ENCODE measurements around the gene TCEA2.

The TCEA2 gene

GRCh38 chr20:64035933-64036345 lies 27.1 kb upstream of the TCEA2 start, which contains the start of gene C20orf204:
TSS of gene C20orf204 (plus strand) at chr20:64036182. CDS start at chr20:64036324, 142 bp downstream.
- no peak for ATAC-seq

GRCh38 chr20:64036346-64037198 lies 26.4 kb upstream of the TCEA2 start:
- ATAC-seq = no peak

- no peak for ATAC-seq
Measured at GRCh38 chr20:64037199-64037497, 25.9 kb upstream of the TCEA2 start.

DNA sequence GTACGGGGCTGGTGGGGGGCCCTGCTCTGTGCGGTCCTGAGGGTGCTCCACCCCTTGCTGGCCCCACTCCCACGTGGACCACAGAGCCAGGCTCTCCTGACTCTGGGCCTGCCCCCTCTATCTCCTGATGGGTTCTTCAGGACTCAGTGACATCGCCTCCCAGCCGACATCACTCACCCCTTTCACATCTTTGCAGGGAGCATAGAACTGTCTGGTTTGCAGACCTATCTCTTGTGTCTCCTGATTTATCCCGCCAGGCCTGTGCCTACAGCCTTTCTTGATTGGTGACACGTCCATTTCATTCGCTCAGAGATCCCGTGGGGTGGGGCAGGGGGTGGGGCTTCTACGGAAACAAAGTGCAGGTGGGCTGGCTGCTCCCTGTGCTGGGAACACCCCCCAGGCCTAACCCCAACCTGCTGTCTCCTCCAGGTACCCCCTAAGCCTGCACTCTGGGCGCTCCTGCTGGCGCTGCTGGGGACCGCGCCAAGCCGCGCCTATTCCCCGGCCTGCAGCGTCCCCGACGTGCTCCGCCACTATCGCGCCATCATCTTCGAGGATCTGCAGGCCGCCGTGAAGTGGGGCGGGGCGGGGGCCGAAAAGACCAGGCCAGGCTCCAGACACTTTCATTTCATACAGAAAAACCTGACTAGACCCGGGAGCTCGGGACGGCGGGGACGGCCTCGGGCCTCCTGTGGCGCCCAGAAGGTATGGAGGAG lies 25.3 kb upstream of the TCEA2 start:
- ATAC-seq = no peak

DNA sequence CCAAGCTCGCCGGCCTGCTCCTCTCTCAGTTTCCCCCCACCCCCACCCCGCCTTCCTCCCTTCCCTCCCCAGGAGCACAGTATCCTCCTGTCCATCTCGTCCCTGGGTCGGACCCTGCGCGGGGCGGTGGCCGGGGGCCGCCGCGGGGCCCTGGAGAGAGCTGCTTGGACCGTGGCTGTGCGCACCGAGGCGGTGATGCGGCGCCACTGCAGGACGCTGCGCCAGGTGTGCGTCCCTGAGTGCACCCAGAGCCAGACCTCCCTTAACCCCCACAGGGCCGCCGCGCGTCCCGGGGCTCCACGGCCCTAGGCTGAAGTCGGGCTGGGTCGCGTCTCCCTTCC lies 24.8 kb upstream of the TCEA2 start:
- ATAC-seq = peak; percentile 10 to 11

DNA sequence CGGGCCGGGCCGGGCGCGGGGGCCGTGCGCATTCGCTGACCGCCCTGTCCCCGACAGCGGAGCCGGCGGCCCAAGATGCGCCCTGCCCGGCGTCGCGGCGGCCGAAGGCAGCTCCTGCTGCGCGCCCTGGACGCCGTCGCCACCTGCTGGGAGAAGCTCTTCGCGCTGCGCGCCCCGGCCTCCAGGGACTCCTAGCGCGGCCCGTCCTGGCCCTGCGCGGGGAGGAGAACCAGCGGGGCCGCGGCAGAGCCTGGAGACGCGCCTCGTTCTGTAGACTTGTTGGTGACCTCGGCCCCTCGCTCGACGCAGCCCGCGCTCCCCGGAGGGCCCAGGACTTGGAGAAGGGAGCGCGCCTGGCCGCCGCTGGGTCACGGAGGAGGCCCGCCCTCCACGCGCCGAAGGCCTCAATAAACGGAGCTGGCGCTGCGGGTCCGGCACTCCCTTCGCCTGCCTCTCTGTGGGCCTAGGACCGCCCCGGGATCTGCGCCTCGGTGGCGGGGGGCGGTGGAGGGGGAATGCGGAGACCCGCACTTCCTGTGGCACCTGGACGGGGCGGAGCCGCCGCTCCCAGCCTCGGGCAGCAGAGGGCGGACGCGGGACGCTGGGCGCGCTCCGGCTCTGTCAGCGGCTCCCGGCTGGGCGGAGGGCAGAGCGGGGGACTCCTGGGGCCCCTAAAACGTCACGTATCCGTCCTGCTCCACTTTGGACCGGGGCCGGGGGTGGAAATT lies 24.3 kb upstream of the TCEA2 start:
- peak; percentile 59 to 73 for ATAC-seq

DNA sequence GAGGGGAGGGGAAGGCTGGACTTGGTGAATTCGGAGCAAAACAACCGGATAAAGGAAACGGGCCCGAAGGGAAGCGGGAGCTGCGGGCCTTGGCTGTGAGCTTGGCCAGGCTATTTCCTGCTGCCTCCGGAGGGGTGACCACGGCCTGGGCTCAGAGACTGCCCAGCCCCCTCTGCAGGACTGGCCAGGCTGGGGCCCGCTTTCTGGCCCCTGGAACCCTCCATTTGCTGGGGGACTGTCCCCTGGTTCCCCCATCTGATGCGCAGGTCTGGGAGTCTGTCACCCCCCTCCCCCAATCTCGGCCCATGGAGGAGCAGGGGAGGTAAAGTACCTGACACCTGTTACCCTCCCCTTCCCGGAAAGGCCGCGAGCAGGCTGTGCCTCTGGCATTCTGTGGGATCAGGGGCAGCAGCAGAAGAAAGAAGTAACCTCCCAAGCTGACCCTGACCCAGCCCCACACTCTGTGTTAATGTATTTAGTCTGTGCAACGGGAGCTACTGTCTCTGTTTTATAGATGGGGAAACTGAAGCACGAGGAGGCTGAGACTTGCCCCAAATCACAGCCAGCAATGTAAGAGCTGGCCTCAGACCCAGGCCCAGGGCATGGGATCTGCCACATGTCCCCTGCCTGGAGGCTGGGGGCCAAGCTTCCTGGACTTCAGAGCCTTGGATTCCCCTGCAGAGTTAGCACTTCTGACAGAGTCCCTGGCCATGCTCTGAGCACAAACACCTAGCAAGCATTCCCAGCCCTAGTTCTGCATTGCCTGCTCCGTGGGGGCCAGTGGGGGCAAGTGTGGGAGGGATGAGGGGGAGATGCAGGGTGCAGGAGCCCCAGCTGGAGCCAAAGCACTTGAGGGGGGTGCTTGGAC lies 23.5 kb upstream of the TCEA2 start:
- no peak for ATAC-seq

- no peak for ATAC-seq
Measured at GRCh38 chr20:64040231-64041039, 22.6 kb upstream of the TCEA2 start.

DNA sequence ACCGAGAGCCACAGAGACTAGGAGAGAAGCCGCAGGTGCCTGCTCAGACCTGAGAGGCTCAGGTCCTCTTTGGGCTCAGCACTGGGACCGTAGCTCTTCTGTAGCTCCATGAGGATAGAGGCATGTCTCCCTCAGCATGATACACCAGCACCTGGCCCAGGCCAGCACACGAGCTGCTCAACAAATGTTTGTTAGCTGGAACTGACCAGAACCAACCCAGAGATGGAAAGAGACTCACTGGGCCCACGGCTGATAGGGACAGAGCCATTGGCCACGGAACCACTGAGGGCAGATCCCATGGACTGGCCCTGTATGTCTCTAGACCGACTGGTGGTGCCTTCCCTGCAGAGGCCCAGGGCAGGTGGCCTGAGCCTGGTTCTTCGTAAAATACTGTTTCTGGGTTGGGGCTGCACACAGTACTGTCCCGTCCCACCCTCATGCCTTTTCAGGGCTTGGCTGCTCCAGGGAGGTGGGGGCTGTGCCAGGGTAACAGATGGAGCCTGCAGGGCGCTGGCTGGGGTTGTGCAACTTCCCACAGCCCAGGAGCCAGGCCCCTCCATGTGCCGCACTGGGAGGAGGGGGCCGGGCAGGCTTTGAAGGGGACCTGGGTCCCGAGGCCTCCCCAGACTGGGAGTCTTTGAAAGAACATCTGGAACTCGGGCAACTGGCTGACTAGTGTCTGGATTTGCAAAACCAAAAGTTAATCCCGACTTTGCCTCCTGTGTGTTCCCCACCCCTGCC lies 21.8 kb upstream of the TCEA2 start:
- ATAC-seq = no peak

- no peak for ATAC-seq
Measured at GRCh38 chr20:64041781-64042053, 21.3 kb upstream of the TCEA2 start.

DNA sequence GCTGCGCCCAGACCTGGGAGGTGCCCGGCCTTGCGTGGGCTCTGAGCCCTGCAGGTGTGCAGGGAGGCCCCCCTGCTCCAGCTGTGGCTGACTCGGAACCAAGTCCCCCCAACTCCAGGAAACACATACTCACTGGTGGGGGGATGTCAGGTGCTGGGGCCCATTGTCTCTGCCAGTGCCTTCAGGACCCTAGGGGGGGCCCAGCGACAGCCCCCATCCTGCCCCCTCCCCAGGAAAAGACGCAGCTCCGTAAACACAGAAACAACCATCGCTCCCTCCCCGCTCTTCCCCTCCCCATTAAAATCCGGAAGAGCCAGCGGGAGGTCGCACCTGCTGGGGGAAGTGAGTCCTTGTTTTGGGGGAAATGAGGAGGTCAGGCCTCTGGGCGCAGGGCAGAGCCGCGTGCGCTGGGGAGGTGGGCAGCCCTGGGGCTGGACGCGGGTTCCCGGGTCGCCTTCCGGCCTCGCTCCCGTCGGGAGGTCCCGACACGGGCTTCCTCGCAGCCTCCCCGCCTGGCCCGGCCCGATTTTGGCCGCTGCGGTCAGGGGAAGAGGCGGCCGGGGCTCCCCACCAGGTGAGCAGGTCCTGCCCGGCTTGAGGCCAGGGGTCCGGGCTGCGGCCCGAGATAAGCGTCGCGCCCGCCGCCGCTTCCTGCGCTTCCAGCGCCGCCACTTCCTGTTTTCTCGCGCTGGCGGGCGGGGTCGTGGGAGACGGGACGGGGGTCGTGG lies 20.8 kb upstream of the TCEA2 start:
- ATAC-seq = no peak

DNA sequence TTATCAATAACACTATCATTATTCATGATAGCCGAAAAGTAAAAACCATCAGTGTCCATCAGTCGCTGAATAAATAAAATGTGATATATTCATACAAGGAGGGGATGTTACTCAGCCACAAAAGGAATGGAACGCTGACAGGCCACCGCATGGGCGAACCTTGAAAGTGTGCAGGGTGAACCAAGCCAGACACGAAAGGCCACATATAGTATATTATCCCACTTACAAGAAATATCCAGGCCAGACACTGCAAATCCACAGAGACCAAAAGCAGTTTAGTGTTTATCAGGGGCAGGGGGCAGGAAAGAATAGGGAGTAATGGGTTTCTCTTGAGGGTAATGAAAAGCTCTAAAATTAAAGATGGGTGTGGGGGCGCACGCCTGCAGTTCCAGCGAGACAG lies 19.2 kb upstream of the TCEA2 start:
- ATAC-seq = no peak

- no peak for ATAC-seq
Measured at GRCh38 chr20:64044484-64045247, 18.3 kb upstream of the TCEA2 start.

GRCh38 chr20:64045346-64046011 lies 17.5 kb upstream of the TCEA2 start:
- no peak for ATAC-seq

- ATAC-seq = no peak
Measured at GRCh38 chr20:64047046-64047389, 16.0 kb upstream of the TCEA2 start.

DNA sequence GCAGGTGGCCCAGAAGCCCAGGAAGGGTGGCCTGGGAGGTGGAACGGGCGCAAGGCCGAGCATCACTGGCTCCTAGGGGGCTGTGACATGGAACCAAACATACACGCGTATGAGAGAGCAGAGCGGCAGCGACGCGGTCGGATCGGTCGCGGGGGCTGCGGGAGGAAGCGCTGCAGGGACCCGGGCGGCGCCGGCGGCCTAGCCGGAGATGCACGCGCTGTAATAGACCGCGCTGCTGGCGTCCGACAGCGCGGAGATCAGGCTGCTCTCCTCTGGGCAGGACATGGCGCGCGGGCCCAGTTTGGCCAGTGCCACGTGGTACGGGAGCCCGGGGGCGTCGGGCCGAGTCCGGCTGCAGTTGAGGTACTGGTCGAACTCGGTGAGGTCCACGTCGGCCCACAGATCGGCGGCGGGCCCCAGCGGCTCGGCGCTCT lies 15.0 kb upstream of the TCEA2 start:
- no peak for ATAC-seq

DNA sequence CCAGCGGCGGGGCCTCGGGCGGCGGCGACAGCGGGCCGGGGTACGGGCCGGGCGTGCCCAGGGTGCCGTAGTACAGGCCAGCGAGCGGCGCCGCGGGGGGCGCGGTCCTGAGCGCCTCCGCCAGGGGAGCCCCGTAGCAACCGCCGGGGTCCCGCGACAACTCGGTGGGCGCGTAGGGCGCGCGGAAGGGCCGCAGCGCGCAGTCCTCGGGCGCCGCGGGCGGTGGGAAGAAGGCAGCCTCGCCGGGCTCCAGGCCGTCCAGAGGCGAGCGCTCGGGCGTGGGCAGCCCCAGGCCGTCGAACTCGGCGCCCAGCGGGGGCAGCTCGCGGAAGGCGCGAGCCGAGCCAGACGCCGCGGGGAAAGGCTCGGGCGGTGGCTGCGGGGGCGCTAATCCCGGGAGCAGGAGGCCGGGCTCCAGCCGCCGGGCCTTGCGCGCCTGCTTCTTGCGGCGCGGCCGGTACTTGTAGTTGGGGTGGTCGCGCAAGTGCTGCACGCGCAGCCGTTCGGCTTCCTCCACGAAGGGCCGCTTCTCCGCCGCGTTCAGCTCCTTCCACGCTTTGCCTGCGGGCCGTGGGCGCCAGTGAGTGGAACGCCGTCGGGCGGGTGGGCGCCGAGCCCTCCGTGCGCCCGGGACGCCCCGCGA lies 14.5 kb upstream of the TCEA2 start:
- no peak for ATAC-seq

DNA sequence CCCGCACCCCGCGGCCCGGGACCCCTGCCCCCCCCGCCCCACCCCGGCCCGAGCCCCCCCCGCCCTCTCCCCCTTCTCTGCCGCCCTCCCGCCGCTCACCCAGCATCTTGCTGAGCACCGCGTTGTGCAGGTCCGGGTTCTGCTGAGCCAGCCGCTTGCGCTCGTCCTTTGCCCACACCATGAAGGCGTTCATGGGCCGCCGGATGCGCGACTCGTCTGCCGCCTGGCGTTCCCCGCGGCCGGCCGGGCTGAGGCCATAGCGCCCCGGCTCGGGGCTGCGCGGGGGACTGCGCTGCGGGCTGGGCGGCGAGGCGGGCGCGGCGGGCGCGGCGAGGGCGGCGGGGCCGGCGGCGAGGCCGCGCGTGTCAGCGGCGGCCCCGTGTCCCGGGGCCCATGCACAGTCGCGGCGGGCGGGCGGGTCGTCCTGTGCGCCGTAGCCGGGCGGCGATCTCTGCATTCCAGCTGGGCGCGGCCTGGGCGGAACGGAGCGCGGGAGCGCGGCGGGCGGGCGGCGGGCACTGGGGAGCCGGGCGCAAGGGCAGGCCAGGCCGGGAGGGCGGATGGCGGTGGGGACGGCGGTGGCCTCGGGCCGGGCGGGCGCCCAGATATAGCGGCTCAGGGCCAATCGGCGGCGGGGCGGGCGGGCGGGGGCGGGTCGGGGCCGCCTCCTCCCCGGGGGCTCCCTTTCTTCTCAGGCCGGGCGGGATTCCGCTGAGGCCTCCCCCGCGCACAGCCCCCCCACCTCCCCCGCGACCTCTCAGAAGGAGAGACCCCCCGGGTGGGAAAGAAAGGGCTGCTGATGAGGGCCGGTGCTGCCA lies 13.7 kb upstream of the TCEA2 start, which contains the start of gene SOX18:
TSS of gene SOX18 (minus strand) at position 580 of the 818 bp plus-strand sequence. CDS start at position 457, 123 bp downstream.
- ATAC-seq = peak; percentile 17 to 53

All from activated CD4-positive, CD25-positive, alpha-beta regulatory T cell treated with anti-CD3 and anti-CD28 coated beads, Interleukin-2, amount 50 U/mL, for 24 hours (primary cell).